EL (cell line): ENCODE results near the gene CYP20A1.
"Not testable (repeated sequence)": the region's sequence is repeated elsewhere in the genome, so short reads cannot be mapped to it uniquely, and the experiment has no call there.

Experiments
- DNase-seq: peaks from one replicate; pipeline ENCODE4 v3.0.0-alpha.2; 2016

CYP20A1 gene

DNA sequence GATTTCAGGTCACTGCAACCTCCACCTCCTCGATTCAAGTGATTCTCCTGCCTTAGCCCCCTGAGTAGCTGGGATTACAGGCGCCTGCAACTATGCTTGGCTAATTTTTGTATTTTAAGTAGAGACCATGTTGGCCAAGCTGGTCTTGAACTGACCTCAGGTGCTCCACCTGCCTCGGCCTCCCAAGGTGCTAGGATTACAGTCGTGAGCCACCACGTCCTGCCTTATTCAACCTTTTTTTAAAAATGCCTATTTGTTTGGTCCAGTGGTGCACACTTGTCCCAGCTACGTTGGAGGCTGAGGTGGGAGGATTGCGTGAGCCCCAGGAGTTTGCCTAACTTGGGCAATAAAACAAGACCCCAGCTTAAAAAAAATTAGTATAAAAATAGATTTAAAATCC is 43.3 kb downstream of the CYP20A1 start:
- DNase-seq: no peak

DNA sequence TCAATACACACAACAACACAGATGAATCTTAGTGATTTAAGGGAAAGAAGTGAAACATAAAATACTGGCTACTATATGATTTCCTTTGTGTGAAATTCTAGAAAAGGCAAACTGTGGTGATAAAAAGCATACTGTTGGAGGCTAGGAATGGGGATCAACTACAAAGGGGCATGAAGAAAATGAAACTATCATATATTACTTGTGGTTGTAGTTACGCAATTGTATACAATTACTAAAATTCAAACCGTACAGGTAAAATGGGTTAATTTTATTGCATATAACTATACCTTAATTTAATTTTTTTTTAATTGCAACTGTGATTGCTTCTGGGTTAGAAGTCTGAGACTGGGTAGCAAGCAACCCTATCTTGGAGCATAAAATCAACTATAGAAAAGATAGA is 47.7 kb downstream of the CYP20A1 start:
- no peak for DNase-seq

DNA sequence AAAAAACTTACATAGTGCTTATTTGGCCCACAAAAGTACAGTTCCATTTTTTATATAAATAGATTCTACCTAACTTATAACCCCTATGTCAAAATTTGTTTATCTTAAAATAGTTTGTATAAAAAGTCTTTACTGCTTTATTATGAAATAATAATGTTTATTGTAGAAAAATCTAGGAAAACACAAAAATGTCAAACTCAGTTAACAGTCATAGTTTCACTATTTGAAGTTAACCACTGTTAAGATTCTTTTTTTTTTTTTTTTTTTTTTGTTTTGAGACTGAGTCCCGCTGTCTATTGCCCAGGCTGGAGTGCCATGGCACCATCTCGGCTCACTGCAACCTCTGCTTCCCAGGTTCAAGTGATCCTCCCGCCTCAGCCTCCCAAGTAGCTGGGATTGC is 62.8 kb downstream of the CYP20A1 start:
- no peak for DNase-seq

DNA sequence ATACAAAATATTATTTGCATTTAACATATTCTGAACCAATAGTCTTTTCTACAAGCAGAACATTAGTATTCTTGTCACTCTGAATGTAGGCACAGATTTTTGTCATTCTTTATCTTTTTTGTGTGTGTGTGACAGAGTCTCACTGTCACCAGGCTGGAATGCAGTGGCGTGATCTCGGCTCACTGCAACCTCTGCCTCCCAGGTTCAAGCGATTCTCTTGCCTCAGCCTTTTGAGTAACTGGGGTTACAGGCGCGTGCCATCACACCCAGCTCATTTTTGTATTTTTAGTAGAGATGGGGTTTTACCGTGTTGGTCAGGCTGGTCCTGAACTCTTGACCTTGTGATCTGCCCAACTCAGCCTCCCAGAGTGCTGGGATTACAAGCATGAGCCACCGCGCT is 63.8 kb downstream of the CYP20A1 start:
- DNase-seq: not testable (repeated sequence)

- DNase-seq: no peak
These were observed 72.0 kb downstream of the CYP20A1 start for GRCh38 chr2:203310688-203311436.

DNA sequence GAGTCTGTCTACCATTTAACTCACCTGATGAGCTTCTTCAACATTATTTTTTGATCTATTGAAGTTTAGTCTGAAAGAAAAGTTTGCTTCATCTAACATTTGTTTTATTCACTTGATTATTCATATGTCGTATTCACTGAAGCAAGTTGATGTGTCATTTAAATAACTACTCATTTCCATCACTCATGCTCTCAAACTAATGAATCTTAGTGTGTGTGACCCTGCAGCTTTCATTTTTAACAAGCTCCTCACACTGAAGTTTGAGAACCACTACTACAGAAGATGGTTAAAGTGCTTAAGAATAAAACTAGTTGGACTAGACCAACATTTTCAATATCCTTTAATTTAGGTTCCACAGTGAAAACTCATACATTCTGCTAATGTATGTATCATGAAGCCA is 87.5 kb downstream of the CYP20A1 start:
- no peak for DNase-seq

DNA sequence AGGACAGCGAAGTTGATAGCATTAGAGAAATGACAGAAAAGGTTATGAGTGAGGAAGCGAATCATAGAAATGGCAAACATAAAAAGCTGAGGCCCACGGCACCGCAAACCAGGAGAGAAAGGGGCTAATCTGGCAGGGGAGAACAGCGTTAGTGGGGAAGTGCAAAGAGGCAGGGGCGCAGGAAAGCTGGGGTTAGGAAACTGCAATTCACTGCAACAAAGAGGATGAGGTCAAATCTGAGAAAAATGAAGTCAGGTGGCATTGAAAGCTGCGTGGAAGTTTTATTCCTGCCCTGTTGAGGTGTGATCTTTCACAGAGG is 88.7 kb downstream of the CYP20A1 start:
- DNase-seq: no peak

GRCh38 chr2:203327901-203328759 is 89.3 kb downstream of the CYP20A1 start, which contains the start of gene ABI2:
TSS of gene ABI2 (plus strand) at chr2:203328394. CDS start at chr2:203328515, 121 bp downstream.
- DNase-seq: peak; percentile 85

DNA sequence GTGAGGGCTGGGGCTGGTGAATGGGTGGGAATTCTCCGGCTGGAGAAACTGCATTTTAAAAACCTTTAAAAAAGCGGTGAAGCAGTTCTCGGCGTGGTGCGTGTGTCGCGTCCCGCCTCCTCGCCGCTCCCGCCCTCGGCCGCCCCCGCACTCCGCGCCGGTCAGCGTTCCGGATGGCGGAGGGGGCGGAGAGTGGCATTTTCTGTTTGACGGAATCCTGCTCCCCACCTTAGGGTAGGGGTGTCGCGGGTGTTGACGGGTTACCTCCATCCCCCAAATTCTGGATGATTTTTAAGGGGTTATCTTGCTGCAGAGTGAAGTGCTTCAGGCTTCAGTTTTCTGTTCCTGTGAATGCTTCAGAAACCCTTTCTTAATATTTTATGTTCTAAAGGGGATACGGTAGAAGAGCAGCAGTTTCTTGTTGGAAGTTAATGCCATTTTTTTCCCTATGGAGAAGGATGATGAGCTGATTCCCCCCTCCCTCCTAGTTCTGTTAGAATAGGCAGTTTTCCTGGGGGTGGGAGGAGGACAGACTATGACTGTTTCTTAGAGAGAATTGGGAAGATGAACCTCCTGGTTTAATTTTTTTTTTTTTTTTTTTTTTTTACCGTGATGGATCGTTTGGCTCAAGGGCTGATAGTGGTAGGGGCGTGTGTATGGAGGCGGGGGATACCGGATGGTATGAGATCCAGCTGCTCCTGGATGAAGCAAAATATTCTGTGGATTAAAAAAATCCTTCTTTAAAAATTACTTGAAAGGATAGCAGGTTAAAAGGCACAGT is 90.1 kb downstream of the CYP20A1 start:
- peak; percentile 63 for DNase-seq

GRCh38 chr2:203330434-203330833 is 91.6 kb downstream of the CYP20A1 start:
- peak; percentile 54 for DNase-seq

DNA sequence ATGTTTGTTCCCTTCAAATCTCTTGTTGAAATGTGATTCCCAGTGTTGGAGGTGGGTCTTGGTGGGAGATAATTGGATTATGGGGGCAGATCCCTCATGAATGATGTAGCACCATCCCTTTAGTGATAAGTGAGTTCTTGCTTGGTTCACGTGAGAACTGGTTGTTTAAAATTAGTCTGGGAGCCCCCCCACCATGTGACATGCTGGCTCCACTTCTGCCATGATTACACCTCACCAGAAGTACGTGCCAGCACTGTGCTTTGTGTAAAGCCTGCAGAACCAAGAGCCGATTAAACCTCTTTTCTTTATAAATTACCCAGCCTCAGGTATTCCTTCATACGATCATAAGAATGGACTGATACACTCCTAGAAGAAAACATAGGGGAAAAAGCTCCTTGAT is 99.5 kb downstream of the CYP20A1 start:
- no peak for DNase-seq

GRCh38 chr2:203340791-203341487 is 102.1 kb downstream of the CYP20A1 start:
- DNase-seq: peak; percentile 89

DNA sequence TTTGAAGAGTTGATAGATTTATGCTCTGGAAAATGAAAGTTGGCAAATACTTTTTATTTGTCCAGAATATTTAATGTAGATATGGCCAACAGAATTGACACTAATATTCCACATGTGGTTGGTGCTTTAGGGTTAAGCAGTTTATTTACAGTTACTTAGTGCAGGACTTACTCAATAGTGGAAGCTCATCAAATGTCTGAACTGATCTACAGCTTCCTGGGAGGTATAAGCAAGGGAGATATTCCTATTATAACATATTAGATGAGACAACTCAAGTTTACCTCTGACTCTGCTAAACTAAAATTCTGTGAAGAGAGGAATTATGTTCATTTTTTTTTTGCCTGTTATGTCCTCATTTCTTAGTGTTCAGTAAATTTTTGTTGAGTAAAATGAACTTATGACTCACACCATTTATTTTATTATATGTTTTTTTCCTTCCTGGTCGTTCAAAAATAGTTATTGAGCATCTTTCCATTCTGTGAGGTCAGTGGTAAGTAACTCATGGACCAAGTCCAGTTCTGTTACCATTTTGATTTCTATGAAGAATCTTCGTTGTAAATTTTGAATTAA is 103.0 kb downstream of the CYP20A1 start:
- peak; percentile 13 for DNase-seq

DNA sequence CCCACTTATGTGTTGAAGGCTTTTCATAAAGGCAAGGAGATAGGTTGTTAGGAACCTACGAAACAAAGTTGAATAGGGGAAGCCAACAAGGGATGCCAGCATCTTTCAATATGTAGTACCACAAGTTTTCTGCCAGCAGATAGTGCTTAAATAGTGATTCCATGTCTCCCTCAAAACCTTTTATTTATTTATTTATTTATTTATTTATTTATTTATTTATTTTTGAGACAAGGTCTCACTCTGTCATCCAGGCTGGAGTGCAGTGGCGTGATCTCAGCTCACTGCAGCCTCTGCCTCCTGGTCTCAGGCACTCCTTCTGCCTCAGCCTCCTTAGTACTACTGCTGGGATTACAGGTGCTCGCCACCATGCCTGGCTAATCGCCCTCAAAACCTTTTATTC is 103.6 kb downstream of the CYP20A1 start:
- not testable (repeated sequence) for DNase-seq

GRCh38 chr2:203344667-203345066 is 105.8 kb downstream of the CYP20A1 start:
- no peak for DNase-seq

DNA sequence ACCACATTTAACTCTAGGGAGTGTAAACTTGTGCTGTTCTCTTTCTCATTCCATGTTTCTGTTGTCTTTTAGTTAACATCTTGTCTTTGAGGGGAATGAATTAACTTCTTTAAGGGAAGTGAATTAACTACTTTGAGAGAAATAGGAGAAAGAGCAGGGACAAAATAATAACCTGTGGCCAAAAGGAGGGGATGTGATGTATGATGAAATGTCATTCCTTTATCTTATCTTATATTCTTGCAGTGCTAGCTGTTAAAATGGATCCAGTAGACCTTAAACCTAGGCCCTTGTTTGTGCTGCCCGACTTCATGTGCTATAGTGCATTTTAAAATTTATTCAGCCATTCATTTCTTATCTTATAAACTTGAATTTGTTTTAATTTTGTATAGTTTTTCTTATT is 107.8 kb downstream of the CYP20A1 start:
- DNase-seq: no peak

DNA sequence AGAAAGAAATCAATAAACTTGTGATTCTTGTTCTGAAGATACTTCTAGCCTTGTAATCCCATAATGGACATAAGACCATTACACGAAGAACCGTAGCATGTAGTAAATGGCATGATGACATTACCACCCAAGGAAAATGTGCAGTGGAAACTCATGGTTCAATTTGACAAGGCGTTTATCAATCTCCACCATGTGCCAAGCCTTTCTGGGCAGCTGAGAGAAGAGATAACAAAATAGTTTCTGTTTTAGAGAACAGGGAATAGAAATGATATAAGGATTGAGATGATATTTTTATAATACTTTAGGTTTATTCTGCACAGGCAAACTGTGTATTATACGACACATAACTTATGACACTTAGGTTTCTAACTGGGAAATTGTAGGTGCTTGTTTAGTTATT is 108.6 kb downstream of the CYP20A1 start:
- DNase-seq: no peak

- DNase-seq: no peak
These were observed 113.9 kb downstream of the CYP20A1 start for GRCh38 chr2:203352604-203353255.

DNA sequence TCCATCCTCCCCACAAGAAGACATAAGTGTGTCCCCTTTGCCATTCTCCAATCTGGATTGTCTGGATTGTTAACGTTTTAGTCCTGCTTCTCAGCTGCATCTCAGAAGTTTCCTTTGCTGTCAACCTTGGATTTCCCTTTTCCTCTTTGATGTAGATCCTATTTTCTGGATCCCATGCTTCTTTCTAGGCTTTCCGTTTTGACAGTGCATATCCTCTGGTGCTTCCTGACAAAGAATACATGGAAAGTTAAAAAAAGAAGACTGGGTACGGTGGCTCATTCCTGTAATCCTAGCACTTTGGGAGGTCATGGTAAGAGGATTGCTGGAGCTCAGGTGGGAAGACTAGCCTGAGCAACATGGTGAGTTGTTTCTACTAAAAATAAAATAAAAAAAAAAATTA is 116.1 kb downstream of the CYP20A1 start:
- DNase-seq: no peak
